Endometrium (tissue), 2 donors: Measurements from ENCODE around the gene SLC40A1.

Experiments
- FAIRE-seq: peaks from 2 replicates; lab custom pipeline; 2012; peaks lifted over from hg19 to GRCh38; lab: Jason Lieb, UNC
- donor health status: control.
- donor health status: control.

The SLC40A1 gene

DNA sequence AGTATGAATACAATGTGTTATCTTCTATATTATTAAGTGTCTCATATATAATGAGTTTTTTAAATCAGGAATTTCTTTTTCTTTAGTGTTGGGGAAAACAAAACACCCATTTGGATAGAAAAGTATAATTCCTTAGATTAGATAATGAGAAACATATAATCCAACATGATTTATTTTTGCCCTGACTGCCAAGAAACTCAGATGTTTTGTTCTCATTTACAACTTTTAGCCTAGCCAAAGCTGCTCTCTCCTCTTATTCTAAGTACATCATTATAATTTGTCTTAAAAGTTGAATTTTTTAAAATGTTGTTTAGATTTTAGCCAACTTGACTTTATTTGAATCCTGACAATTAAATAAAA is 68.6 kb downstream of the SLC40A1 start:
- FAIRE-seq: peak; percentile 97

DNA sequence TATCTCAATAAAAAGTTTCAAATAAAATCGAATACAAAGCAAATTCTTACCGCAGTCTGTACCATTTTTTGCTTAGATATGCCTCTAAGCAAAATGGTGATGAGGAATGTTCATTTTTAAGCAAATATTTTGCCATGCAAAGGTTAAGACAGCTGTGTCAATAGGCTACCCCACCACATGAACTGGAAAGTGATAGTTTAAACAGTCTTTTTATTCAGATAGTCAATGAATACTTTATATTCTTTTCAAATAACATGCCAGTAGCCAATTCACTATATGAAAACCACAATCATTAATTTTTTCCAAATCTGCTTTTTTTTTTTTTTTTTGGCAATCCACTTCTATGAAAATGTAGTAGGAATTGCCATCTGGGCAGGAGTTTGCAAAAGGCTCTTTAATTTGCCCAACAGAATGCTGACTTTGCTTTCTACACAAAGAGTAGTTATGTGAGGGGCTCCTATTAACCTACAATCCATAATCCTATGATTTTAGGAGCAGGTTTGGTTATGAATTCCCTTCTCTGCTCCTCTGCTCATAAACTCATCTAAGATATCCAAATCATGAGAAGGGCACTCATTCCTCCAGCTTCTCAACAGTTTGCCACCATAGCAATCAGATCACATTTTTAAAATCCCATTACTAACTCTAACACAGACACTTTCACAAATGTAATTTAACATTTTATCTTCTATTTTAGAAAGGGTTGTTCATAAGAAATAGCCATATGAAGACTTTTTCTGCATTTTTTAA is 69.2 kb downstream of the SLC40A1 start:
- no peak for FAIRE-seq
